Measurements from ENCODE around the gene BMP6. TPM values are rescaled to one million over a fixed set of nuclear protein-coding genes. Genes with fewer than 3 reads are reported as not detected.

BMP6 gene
- polyA plus RNA-seq, 3 donors: not detected

GRCh38 chr6:7706269-7706668 lies 19.6 kb upstream of the BMP6 start:
- H3K36me3 ChIP-seq (replicated peaks in 1 of 2; ENCODE audit: control insufficient read depth in 1 of 2, insufficient read depth in 2 of 2, low read length in 2 of 2): no peaks in the 10 kb centered on the region
- no peaks in the 10 kb centered on the region for H4K20me1 ChIP-seq (ENCODE audit: insufficient read depth, low read length)
- Mint-ChIP-seq H3K27me3 (ENCODE audit: low read depth in 3 of 3) (peaks cover 0 to 4% (median 0%) of the 10 kb centered on the region in 3 donors), H3K27ac (no peak overlapping the region), H3K4me1 (peaks cover 4% of the 10 kb centered on the region), H3K36me3 (no peaks in the 10 kb centered on the region), H3K4me3 (no peak overlapping the region), H3K9me3 (peaks cover under 1 to 18% (median 6%) of the 10 kb centered on the region in 7 donors)
- intact Hi-C loops (cut with micrococcal nuclease): no loop called here
- H3K27me3 ChIP-seq (ENCODE audit: control insufficient read depth in 2 of 2, insufficient read depth in 2 of 2, low read length in 2 of 2): no peaks in the 10 kb centered on the region
- no peaks in the 10 kb centered on the region for H3K79me2 ChIP-seq (ENCODE audit: insufficient read depth, low read length)
- H3K9me3 ChIP-seq (replicated peaks in 1 of 2; ENCODE audit: control insufficient read depth in 1 of 2, insufficient read depth in 1 of 2, low read length in 2 of 2): no peaks in the 10 kb centered on the region
- no peak overlapping the region for H3K4me2 ChIP-seq (replicated peaks; ENCODE audit: extremely low read depth, low read length, poor library complexity, severe bottlenecking)
- H3K4me1 ChIP-seq (ENCODE audit: control insufficient read depth in 1 of 2, insufficient read depth in 2 of 2, low read length in 2 of 2): no peaks in the 10 kb centered on the region
- no peak for TF ChIP-seq CTCF (IDR thresholded peaks at IDR 0.05)
- H3K27ac ChIP-seq (ENCODE audit: low read depth in 1 of 2, low read length in 2 of 2): no peak overlapping the region
- no peak overlapping the region for H3K9ac ChIP-seq (ENCODE audit: insufficient read depth, low read length, poor library complexity, severe bottlenecking)
- no peak for DNase-seq
- H2AFZ ChIP-seq (ENCODE audit: insufficient read depth, low read depth, low read length, poor library complexity, severe bottlenecking): peak overlapping the region; percentile 9
- no peak overlapping the region for H3K4me3 ChIP-seq (replicated peaks in 1 of 3; ENCODE audit: low read depth in 2 of 3, low read length in 3 of 3)
- WGBS (ENCODE audit: insufficient coverage): 61% methylated on average over 3 of the region's 4 CpGs

- Histone ChIP-seq H3K4me2 (replicated peaks; ENCODE audit: extremely low read depth, low read length, poor library complexity, severe bottlenecking) (no peak overlapping the region), H3K4me3 (replicated peaks in 1 of 3; ENCODE audit: low read depth in 2 of 3, low read length in 3 of 3) (no peak overlapping the region), H3K27me3 (ENCODE audit: control insufficient read depth in 2 of 2, insufficient read depth in 2 of 2, low read length in 2 of 2) (no peaks in the 10 kb centered on the region), H3K4me1 (ENCODE audit: control insufficient read depth in 1 of 2, insufficient read depth in 2 of 2, low read length in 2 of 2) (no peaks in the 10 kb centered on the region), H3K27ac (ENCODE audit: low read depth in 1 of 2, low read length in 2 of 2) (no peak overlapping the region), H3K9ac (ENCODE audit: insufficient read depth, low read length, poor library complexity, severe bottlenecking) (no peak overlapping the region), H3K36me3 (replicated peaks in 1 of 2; ENCODE audit: control insufficient read depth in 1 of 2, insufficient read depth in 2 of 2, low read length in 2 of 2) (no peaks in the 10 kb centered on the region), H3K9me3 (replicated peaks in 1 of 2; ENCODE audit: control insufficient read depth in 1 of 2, insufficient read depth in 1 of 2, low read length in 2 of 2) (no peaks in the 10 kb centered on the region), H4K20me1 (ENCODE audit: insufficient read depth, low read length) (no peaks in the 10 kb centered on the region), H3K79me2 (ENCODE audit: insufficient read depth, low read length) (no peaks in the 10 kb centered on the region), H2AFZ (ENCODE audit: insufficient read depth, low read depth, low read length, poor library complexity, severe bottlenecking) (no peak overlapping the region)
- intact Hi-C loops (cut with micrococcal nuclease): no loop called here
- DNase-seq: no peak
- Mint-ChIP-seq H3K4me3 (no peak overlapping the region), H3K27me3 (ENCODE audit: low read depth in 3 of 3) (peaks cover 0 to 4% (median 3%) of the 10 kb centered on the region in 3 donors), H3K9me3 (peaks cover 0 to 14% (median 5%) of the 10 kb centered on the region in 7 donors), H3K36me3 (no peaks in the 10 kb centered on the region), H3K27ac (no peak overlapping the region), H3K4me1 (no peaks in the 10 kb centered on the region)
- 95% methylated on average over 4 of the region's 4 CpGs for WGBS (ENCODE audit: insufficient coverage)
- TF ChIP-seq CTCF (IDR thresholded peaks at IDR 0.05): no peak
These were observed 18.1 kb upstream of the BMP6 start for GRCh38 chr6:7707787-7708186.

Measured in CD14-positive monocyte (primary cell).